ENCODE results near the gene CYBB.

DNA sequence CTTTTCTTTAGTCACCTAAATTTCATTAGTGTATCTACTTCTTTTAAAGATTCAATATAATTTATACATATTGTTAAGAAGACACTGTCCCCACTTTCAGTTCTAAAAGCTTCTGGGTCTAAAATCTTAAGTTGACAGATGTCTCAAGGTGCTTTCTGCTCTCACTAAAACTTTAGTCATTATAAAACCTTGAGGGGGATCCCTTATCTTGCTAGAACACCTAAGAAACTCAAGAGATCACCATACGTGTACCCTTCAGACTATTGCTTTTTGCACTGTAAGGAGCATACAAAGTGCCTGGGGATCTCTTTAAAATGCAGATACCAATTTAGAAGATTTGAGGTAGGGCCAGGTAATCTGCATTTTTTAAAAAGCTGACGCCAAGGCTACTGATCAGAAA is 30.1 kb downstream of the CYBB start:
- TF ChIP-seq, protein P1, sequence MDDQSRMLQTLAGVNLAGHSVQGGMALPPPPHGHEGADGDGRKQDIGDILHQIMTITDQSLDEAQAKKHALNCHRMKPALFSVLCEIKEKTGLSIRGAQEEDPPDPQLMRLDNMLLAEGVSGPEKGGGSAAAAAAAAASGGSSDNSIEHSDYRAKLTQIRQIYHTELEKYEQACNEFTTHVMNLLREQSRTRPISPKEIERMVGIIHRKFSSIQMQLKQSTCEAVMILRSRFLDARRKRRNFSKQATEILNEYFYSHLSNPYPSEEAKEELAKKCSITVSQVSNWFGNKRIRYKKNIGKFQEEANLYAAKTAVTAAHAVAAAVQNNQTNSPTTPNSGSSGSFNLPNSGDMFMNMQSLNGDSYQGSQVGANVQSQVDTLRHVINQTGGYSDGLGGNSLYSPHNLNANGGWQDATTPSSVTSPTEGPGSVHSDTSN (CRISPR knock-in tag; IDR thresholded peaks at IDR 0.05): no peak
- TF ChIP-seq, protein P2, sequence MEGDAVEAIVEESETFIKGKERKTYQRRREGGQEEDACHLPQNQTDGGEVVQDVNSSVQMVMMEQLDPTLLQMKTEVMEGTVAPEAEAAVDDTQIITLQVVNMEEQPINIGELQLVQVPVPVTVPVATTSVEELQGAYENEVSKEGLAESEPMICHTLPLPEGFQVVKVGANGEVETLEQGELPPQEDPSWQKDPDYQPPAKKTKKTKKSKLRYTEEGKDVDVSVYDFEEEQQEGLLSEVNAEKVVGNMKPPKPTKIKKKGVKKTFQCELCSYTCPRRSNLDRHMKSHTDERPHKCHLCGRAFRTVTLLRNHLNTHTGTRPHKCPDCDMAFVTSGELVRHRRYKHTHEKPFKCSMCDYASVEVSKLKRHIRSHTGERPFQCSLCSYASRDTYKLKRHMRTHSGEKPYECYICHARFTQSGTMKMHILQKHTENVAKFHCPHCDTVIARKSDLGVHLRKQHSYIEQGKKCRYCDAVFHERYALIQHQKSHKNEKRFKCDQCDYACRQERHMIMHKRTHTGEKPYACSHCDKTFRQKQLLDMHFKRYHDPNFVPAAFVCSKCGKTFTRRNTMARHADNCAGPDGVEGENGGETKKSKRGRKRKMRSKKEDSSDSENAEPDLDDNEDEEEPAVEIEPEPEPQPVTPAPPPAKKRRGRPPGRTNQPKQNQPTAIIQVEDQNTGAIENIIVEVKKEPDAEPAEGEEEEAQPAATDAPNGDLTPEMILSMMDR (tag by site-specific recombination; IDR thresholded peaks at IDR 0.05): no peak
- TF ChIP-seq ZNF843 (tag by site-specific recombination; IDR thresholded peaks at IDR 0.05) (no peak), ZNF837 (tag by site-specific recombination; IDR thresholded peaks at IDR 0.05) (no peak), ZNF292 (tag by site-specific recombination; IDR thresholded peaks at IDR 0.05; ENCODE audit: borderline replicate concordance, low read depth) (no peak), KLF10 (tag by site-specific recombination; IDR thresholded peaks at IDR 0.05) (no peak), ZNF24 (tag by site-specific recombination; IDR thresholded peaks at IDR 0.05) (no peak), ZNF585B (tag by site-specific recombination; IDR thresholded peaks at IDR 0.05) (no peak), SP2 (tag by site-specific recombination; IDR thresholded peaks at IDR 0.05) (no peak)
- TF ChIP-seq, protein P3, sequence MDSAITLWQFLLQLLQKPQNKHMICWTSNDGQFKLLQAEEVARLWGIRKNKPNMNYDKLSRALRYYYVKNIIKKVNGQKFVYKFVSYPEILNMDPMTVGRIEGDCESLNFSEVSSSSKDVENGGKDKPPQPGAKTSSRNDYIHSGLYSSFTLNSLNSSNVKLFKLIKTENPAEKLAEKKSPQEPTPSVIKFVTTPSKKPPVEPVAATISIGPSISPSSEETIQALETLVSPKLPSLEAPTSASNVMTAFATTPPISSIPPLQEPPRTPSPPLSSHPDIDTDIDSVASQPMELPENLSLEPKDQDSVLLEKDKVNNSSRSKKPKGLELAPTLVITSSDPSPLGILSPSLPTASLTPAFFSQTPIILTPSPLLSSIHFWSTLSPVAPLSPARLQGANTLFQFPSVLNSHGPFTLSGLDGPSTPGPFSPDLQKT (IDR thresholded peaks at IDR 0.05; ENCODE audit: borderline replicate concordance, low read depth, low read length): no peak
- TF ChIP-seq, protein P4, sequence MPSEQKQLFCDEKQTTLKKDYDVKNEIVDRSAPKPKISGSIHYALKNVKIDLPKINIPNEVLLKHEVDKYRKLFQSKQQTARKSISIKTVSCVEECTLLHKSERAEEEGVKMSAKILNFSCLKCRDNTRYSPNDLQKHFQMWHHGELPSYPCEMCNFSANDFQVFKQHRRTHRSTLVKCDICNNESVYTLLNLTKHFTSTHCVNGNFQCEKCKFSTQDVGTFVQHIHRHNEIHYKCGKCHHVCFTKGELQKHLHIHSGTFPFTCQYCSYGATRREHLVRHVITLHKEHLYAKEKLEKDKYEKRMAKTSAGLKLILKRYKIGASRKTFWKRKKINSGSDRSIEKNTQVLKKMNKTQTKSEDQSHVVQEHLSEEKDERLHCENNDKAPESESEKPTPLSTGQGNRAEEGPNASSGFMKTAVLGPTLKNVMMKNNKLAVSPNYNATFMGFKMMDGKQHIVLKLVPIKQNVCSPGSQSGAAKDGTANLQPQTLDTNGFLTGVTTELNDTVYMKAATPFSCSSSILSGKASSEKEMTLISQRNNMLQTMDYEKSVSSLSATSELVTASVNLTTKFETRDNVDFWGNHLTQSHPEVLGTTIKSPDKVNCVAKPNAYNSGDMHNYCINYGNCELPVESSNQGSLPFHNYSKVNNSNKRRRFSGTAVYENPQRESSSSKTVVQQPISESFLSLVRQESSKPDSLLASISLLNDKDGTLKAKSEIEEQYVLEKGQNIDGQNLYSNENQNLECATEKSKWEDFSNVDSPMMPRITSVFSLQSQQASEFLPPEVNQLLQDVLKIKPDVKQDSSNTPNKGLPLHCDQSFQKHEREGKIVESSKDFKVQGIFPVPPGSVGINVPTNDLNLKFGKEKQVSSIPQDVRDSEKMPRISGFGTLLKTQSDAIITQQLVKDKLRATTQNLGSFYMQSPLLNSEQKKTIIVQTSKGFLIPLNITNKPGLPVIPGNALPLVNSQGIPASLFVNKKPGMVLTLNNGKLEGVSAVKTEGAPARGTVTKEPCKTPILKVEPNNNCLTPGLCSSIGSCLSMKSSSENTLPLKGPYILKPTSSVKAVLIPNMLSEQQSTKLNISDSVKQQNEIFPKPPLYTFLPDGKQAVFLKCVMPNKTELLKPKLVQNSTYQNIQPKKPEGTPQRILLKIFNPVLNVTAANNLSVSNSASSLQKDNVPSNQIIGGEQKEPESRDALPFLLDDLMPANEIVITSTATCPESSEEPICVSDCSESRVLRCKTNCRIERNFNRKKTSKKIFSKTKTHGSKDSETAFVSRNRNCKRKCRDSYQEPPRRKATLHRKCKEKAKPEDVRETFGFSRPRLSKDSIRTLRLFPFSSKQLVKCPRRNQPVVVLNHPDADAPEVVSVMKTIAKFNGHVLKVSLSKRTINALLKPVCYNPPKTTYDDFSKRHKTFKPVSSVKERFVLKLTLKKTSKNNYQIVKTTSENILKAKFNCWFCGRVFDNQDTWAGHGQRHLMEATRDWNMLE (tag by site-specific recombination; conservative IDR thresholded peaks at IDR 0.05; ENCODE audit: low read depth): no peak

Data from HEK293 (cell line).